ENCODE results near the gene COCH.
A peak's percentile ranks its signal among the peaks of the same experiment; 100 is the strongest.
"Not testable (repeated sequence)": the region's sequence is repeated elsewhere in the genome, so short reads cannot be mapped to it uniquely, and the experiment has no call there.

Gene COCH

DNA sequence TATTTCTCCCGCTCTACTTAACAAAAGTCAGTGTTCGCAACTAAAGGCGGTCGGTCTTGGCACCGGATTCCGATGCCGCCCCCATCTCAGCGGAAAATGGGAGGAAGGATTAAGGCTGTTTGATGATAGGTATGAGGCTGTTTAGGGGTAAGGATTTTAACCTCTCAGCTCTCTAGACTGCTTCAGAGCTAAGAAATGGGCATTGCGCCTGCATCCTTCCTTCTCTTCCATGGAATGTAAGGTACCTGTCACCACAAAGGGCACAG is 1.4 kb downstream of the COCH start:
- no peak for DNase-seq (ENCODE audit: low read depth)

DNA sequence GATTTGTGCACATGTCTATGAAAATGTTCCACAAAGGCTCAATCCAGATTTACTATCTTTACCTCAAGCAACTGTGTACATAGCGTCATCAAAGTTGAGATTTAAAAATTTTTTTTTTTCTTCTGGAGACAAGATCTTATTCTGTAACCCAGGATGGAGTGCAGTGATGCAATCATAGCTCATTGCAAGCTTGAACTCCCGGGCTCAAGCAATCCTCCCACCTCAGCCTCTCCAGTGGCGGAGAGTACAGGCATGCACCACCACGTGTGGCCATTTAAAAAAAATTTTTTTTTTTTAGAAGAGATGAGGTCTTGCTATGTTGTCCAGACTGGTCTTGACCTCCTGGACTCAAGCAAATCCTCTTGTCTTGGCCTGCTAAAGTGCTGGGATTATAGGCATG is 2.3 kb downstream of the COCH start:
- DNase-seq (ENCODE audit: low read depth): peak; percentile 39

DNA sequence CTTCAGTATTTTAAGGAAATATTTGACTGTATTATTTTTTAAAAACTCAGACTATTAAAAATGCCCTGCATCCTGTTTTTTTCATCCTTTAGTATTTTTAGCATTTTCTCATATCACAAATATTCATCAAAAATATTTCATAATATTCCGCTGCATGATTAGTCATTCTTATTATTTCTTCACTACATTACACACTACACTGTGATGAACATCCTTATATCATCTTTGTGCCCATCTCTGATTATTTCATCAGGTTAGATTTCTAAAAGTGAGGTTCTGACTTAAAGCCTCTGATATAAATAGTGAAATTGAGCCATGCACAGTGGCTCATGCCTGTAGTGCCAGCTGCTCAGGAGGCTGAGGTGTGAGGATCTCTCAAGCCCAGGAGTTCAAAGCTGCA is 8.1 kb downstream of the COCH start:
- peak; percentile 70 for DNase-seq (ENCODE audit: low read depth)

DNA sequence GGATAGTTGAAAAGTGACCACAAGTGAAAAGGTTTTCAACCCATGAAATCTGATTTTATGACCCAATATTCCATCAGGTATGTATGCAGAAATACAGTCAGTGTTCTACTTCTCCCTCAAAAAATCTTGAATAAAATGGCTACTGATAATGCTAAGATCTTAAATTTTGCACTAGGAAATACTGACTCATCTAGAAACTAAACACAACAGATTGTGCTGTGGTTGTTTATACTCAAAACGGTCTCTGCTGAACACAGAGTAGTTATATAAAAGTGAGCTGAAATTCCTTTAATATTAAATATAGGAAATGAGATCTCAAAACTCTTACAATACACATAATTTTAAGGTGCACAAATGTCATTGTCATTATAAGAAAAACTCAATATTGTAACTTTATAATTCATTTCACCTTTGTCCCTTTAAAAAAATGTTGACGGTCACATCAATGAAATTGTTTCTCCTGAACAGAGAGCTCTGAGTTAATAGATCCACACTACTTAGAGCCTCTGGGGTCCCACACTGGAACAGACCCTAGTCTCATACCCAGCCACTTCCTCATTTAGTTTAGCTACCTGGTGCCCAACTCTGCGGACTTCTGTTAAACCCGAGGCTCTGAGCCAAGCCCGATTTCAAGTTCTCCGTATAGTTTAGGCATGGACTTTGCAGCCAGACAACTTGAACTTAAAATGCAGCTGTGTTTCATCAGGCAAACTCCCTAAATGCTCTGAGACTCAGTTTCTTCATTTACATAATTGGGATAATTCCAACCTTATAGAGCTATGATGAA is 9.3 kb downstream of the COCH start:
- DNase-seq (ENCODE audit: low read depth): no peak

DNA sequence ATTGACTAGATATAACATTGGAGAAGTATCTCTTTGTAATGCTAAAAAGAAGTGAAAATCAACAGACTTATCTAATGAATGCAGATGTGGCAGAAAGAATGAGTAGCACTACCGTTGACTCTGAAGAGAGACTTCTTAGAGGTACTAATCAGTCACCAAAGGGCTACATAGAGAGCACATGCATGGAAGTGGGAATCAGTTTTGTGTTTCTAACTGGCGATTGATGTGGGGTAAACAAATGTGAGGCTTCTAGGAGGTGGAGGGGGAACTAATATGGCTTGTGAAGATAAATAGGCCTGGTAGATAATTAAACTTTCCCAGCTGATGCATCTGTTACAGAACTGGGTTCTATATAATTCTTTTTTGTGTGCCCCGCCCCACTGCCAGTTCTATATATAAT is 10.5 kb downstream of the COCH start:
- no peak for DNase-seq (ENCODE audit: low read depth)

DNA sequence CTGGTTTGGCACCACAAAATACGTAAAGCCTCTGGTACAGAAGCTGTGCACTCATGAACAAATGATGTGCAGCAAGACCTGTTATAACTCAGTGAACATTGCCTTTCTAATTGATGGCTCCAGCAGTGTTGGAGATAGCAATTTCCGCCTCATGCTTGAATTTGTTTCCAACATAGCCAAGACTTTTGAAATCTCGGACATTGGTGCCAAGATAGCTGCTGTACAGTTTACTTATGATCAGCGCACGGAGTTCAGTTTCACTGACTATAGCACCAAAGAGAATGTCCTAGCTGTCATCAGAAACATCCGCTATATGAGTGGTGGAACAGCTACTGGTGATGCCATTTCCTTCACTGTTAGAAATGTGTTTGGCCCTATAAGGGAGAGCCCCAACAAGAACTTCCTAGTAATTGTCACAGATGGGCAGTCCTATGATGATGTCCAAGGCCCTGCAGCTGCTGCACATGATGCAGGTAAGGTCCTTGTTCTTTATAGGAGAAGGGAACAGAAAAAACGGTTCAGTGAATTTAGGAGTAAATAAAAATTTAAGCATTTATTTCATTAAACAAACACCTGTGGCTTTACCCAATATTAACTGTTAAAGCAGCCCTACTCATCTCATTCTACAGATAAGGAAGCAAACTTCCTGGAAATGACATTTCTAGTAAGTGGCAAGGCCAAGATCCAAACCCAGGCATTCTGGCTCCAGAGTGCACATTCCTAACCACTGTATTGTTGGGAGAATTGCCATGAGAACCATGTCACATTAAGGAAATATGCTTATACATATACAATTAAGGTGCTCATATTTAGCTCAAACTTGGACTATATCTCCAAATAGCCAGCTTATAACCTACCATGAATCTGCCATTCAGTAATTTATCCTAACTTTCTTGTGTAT is 11.7 kb downstream of the COCH start:
- no peak for DNase-seq (ENCODE audit: low read depth)

DNA sequence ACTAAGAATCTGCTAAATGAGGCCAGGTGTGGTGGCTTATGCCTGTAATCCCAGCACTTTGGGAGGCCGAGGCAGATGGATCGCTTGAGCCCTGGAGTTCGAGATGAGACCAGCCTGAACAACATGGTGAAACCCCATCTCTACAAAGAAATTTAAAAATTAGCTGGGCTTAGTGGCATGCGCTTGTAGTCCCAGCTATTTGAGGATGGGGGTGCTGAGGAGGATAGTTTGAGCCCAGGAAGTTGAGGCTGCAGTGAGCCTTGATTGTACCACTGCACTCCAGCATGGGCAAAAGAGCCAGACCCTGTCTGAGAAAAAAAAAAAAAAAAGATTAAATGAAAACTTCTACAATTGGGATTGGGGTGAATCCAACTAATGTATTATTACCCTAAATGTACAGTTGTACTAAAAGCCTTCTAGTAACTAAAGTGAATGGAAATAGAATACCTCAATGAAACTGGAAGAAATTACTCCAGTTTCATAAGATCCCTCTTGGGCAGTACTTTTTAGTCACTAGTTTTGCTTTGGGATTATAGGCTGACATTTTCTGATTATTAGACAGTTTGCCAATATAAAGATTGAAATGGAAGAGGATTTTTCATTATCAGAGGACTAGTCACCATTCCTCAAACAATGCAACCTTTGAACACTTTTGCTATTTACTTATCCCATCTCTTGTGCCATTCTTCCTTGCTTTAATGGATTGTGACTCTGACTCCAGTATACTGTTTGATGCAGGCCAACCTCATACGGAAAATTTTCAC is 14.3 kb downstream of the COCH start:
- no peak for DNase-seq (ENCODE audit: low read depth)

DNA sequence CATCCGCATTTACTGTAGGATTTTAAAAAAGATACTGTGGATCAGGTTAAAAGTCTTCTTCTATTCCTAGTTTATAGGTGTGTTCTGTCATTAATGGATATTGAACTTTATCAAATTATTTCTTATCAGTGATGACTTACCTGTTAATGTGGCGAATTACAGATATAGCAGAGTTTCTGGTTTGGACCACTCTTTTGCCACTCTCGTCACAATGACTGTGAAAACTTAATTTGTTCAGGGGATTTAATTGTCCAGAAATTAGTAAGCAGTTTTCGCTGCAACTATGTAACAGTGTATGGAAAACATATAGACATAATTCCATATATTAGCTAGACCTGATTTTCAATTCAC is 14.9 kb downstream of the COCH start:
- DNase-seq (ENCODE audit: low read depth): no peak

DNA sequence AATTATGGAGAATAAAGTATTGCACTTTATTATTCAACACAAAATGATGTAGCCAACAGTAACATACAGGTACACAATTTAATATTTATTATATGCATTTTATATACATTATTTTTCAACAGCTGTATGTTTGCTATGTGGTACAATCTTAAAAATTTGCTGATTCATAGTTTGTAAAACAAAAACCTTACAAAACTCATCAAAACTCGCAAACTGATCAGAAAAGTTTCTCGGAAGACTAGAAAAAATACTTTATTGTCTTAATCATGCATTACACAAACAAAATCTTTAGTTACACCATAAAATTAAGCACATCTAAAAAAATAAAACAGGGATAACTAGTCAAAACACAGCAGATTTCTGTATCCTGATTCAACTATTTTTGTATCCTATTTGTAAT is 19.5 kb downstream of the COCH start:
- no peak for DNase-seq (ENCODE audit: low read depth)

DNA sequence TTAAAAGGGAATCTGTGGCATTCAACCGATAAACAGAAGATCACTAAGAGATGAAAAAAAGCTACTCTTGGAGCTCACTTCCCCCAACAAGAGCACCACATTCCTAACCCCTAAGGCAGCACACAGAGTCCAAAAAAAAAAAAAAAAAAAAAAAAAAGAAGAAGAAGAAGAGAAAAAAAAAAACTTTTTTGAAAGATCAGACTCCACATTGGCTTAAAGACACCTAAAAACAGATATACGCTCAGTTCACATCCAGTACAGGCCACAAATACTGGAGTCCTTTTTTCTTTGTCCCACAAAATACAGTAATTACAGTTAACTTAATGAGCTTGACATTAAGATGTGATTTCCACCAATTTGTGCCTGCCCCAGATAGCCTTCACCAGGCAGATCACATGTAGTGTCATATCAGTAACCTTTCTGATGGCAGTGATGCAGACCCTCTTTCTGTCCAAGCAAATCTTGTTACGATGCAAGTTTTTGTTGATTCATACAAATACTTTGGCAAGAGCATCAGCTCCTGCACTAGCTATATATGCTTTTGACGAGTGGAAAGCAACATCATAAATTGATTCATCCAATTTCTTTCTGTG is 20.7 kb downstream of the COCH start:
- no peak for DNase-seq (ENCODE audit: low read depth)

DNA sequence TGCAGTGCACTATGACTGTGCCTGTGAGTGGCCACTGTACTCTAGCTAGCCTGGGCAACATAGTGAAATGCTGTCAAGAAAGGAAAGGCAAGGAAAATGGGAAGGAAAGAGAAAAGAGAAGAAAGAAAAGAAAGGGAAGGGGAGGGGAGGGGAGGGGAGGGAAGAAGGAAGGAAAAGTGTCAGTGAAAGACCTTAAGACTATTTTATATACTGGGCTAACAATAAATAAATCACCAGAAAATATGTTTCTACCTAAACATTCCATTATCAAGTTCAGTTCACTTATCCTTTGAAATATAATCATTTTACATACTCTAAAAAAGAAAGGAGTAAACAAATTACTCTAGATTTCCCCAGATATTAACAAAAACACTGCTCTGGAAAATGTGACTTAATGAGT is 22.1 kb downstream of the COCH start:
- DNase-seq (ENCODE audit: low read depth): no peak

DNA sequence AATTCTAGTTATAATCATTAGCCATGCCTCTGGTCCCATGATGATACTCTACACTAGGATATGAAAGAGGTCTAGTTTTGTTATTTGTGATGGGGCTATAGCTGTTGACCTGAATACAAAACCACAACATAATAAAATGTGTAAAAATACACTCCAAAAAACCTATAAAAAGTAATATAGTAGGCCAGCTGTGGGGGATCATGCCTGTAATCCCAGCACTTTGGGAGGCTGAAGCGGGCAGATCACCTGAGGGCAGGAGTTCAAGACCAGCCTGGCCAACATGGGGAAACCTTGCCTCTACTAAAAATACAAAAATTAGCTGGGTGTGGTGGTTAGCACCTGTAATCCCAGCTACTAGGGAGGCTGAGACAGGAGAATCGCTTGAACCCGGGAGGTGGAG is 22.8 kb downstream of the COCH start:
- DNase-seq (ENCODE audit: low read depth): not testable (repeated sequence)

DNA sequence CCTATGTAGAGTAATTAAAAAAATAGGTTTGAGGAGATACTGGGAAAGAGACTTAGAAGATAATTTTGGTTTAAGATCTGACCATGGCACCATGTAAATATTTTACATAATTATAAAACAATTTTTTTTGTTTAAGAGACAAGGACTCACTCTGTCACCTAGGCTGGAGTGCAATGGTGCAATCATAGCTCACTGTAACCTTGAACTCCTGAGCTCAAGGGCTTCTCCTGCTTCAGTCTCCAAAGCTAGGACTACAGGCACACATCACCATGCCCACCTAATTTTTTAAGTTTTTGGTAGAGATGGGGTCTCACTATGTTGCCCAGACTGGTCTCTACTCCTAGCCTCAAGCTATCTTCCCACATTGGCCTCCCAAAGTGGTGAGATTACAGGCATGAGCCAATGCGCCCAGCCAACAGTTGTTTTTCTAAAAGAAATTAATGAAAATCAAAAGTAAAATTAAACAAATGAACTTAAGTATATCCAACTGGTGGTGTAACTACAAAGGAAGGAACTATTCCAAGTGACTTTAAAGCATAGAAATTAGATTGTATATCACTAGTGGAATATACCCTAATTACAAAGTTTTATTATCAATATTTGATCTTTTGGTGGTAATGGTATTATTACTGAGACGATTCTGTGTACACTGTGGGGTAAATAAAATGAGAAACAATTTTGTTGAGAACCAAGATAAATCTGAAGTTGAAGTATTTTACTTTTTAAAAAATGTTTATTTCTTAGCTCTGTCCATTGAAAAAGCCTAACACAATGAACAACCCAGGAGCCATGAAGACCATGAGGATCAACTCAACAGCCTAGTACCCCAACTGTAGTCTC is 29.1 kb downstream of the COCH start:
- no peak for DNase-seq (ENCODE audit: low read depth)

DNA sequence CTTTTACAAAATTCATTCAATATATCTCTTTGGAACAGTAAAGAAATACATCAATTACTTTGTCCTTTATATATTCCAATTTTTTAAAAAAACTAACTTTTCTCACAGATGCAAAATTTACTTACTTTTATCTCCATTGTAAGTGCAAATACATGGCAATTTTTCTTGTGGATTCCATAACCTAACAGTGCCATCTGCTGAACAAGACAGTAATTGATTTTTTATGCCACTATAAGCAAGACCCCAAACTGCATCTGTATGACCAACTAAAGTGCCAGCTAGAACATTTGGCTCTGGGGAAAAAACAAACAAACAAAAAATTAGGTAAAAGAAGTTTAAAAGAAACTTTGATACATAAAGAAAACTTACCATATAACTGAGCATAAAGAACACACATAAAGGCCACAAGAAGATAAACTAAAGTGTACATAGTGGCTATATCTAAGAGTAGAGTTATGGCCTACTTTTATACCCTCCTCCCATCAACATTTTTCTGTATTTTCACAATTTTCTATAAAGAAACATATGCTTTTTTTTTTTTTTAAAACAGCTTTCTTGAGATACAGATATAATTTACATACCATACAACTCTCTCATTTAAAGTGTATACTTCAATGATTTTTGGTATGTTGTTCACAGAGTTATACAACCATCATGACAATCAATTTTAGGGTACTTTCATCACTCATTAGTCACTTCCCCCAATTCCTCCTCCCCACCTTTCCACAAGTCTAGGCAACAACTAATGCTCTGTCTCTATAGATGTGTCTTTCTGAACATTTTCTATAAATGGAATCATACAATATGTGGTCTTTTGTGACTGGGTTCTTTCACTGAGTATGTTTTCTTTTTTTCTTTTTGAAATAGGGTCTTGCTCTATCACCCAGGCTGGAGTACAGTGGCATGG is 32.6 kb downstream of the COCH start:
- DNase-seq (ENCODE audit: low read depth): peak; percentile 27

DNA sequence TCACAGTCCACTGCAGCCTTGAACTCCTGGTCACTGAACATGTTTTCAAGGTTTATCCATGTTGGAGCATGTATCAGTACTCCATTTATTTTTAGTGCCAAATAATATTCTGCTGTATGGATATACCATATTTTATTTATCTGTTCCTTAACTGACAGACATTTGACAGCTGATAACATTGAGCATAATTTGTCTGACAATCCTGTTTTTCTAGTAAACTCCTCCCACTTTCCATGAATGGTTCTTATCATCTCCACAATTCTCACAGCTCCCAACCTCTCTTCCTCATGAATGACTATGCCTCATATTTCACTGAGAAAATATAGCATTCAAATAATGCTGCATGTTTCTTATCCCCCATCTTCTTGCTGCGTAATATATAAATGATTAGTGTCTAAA is 33.3 kb downstream of the COCH start:
- DNase-seq (ENCODE audit: low read depth): no peak

DNA sequence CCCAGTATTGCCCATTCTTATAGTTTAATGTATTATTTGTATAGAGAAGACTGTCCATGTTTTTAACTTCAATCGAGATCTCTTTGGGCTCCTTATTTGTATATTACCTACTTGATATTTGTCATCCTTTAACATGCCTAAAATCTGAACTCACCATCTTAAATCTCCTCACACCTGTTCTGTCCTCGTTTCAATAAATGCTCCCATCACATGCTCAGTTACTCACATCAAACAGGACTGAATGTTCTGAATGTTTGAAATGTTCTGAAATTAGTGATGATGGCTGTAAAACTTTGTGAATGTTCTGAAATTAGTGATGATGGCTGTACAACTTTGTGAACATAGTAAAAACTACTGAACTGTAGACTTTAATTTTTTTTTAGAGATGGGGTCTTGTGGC is 34.5 kb downstream of the COCH start:
- DNase-seq (ENCODE audit: low read depth): no peak

DNA sequence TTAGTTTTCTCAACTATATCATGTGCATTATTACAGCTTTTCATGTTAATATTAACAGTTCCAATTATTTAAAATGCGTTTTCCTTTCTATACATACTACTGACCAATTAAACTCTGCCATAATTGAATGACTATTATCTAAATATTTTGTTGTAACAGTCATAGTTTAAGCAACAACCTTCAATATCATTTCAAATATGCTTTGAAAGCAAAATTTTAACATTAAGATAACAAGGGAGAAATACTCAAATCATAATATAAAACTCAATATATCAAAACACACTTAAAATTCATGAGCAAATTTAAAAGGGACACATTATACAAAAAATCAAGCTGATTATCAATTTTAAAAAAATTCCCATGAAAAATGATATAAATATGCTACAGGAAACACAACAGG is 40.5 kb downstream of the COCH start:
- DNase-seq (ENCODE audit: low read depth): no peak

DNA sequence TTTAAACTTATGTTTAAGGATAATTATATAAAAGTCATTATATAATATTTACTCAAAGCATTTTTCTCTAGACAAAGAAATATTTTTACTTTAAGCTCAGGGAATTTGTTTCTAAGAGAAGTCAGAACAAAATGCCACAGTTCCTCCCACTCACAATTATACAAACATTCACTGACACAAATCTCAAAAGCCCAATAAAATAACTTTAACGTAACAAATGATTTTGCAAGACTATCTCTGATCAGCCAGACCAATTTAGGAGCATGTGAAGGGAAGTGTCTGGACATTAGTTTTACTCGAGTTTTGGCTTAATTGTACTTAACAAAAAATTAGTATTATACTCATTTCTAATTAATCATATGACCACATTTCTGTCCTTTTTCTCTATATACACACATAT is 41.2 kb downstream of the COCH start:
- DNase-seq (ENCODE audit: low read depth): peak; percentile 21

DNA sequence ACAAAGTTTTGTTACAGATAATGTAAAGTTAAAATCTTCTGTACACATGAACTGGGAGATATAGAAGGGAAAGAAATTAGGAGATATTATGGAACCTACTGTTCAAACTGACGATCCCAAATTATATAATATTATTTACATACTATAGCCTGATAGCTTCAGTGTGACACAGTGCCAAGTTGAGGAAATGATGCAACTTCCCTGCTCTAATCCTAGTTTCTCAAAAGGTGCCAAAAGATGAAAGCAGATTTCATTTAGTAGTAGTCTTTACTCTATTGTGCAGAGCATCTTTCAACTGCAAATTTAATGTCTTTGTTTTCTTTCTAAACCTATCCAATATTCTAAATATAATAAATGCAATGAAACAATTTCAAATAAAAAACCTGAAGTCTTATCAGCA is 46.9 kb downstream of the COCH start:
- DNase-seq (ENCODE audit: low read depth): peak; percentile 30

DNA sequence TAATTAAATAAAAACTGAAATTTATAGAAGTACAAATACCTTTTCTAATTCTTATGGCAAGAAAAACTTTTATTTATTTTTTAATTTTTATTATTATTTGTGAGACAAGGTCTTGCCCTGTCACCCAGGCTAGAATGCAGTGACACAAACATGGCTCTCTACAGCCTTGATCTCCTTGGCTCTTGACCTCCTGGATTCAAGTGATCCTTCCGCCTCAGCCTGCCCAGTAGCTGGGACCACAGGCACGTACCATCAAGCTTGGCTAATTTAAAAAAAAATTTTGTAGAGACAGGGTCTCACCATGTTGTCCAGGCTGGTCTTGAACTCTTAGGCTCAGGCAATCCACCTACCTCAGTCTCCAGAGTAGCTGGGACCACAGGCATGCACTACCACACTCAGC is 47.4 kb downstream of the COCH start:
- DNase-seq (ENCODE audit: low read depth): no peak

DNA sequence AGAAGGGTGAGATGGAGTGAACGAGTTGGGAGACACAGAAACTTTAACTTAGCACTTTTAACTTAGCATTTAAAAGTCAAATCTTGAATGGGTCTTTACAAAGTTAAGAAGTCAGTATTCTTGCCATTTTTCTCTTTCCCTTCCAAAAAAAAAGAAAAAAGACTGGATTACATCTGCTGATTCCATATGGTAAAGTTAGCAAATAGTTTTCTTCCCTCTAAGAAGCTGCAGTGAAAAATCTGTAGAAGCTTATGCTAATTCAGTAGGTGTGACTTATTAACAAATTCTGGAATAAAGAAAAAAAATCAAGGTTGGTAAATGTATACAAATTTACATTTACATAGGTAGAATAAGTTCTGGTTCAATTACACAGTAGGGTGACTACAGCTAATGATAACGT is 50.9 kb downstream of the COCH start:
- no peak for DNase-seq (ENCODE audit: low read depth)

All from amniotic epithelial cell (primary cell).